HepG2 (cell line): ENCODE measurements around the gene CKAP2L. TPM values are rescaled to one million over a fixed set of nuclear protein-coding genes. Genes with fewer than 3 reads are reported as not detected.
A peak's percentile ranks its signal among the peaks of the same experiment; 100 is the strongest.

Experiments used
- ATF4 ChIP-seq, 2 experiments: fragments of 450-650 bp in 1 of 2; sonication (generic) in 1 of 2; formaldehyde crosslinking; IDR thresholded peaks; 2 replicates each; pipeline versions ENCODE4 v1.5.0 to v1.8.0; 2020 to 2022; ENCODE audit warnings: mild to moderate bottlenecking in 1 of 2, missing genetic modification reagents in 1 of 2
- DNMT3B ChIP-seq: conservative IDR thresholded peaks from 2 replicates; pipeline ENCODE4 v1.6.1; 2016; ENCODE audit warnings: missing biosample characterization, control low read depth
- EP300 ChIP-seq, 3 experiments: sonication (generic) in 1 of 3; formaldehyde crosslinking in 1 of 3; IDR thresholded peaks; 2 replicates each; pipeline versions ENCODE4 v1.5.1 to v1.6.1; 2011 to 2020; ENCODE audit warnings: low read depth in 2 of 3, low read length in 2 of 3, borderline replicate concordance in 1 of 3, improper control_type of control experiment in 1 of 3, mild to moderate bottlenecking in 1 of 3, missing genetic modification reagents in 1 of 3, moderate library complexity in 1 of 3
- GABPB1 ChIP-seq: IDR thresholded peaks from 2 replicates; pipeline ENCODE4 v1.6.1; 2016; ENCODE audit warnings: mild to moderate bottlenecking, missing genetic modification reagents, moderate library complexity, missing compliant biosample characterization
- MAFG ChIP-seq: sonication (generic); formaldehyde crosslinking; IDR thresholded peaks from 2 replicates; pipeline ENCODE4 v1.5.1; 2020; ENCODE audit warnings: mild to moderate bottlenecking, missing genetic modification reagents
- NR0B2 ChIP-seq: sonication (generic); formaldehyde crosslinking; IDR thresholded peaks from 2 replicates; pipeline ENCODE4 v1.4.0; 2020; ENCODE audit warnings: mild to moderate bottlenecking, missing genetic modification reagents
- NR1H2 ChIP-seq: sonication (generic); formaldehyde crosslinking; IDR thresholded peaks from 2 replicates; pipeline ENCODE4 v1.8.1; 2022; ENCODE audit warnings: low read depth, missing genetic modification reagents, borderline replicate concordance
- NR3C1 ChIP-seq: sonication (generic); formaldehyde crosslinking; IDR thresholded peaks from 2 replicates; pipeline ENCODE4 v1.4.0; 2020; ENCODE audit warnings: missing genetic modification reagents
- PCBP2 ChIP-seq: fragments of 200-400 bp; formaldehyde crosslinking; optimal IDR thresholded peaks from 2 replicates; pipeline ENCODE3; 2018; ENCODE audit warnings: low read length, low read depth; ENCODE audit not compliant: poor library complexity, severe bottlenecking
- POLR2A ChIP-seq, 2 experiments: IDR thresholded peaks; 2 replicates each; pipeline ENCODE4 v1.6.1; 2011; ENCODE audit warnings: low read depth in 2 of 2, low read length in 2 of 2, mild to moderate bottlenecking in 1 of 2, moderate library complexity in 1 of 2; ENCODE audit not compliant: insufficient read depth in 1 of 2
- PRMT3 ChIP-seq: sonication (generic); formaldehyde crosslinking; IDR thresholded peaks from 2 replicates; pipeline ENCODE4 v1.8.1; 2022; ENCODE audit warnings: low read depth, mild to moderate bottlenecking, moderate library complexity, missing genetic modification reagents, borderline replicate concordance
- RARA ChIP-seq: IDR thresholded peaks from 2 replicates; pipeline ENCODE4 v1.6.1; 2016; ENCODE audit warnings: missing genetic modification reagents, missing compliant biosample characterization
- RBFOX2 ChIP-seq: fragments of 200-400 bp; formaldehyde crosslinking; IDR thresholded peaks from 2 replicates; pipeline ENCODE4 v1.6.1; 2017; ENCODE audit warnings: low read depth, mild to moderate bottlenecking, low read length
- SAP130 ChIP-seq: IDR thresholded peaks from 2 replicates; pipeline ENCODE4 v1.6.1; 2016; ENCODE audit warnings: low read depth
- SNAPC4 ChIP-seq: sonication (generic); formaldehyde crosslinking; IDR thresholded peaks from 2 replicates; pipeline ENCODE4 v1.4.0; 2020; ENCODE audit warnings: mild to moderate bottlenecking, missing genetic modification reagents
- TIGD3 ChIP-seq: sonication (generic); formaldehyde crosslinking; IDR thresholded peaks from 2 replicates; pipeline ENCODE4 v1.5.1; 2020; ENCODE audit warnings: mild to moderate bottlenecking, missing genetic modification reagents, borderline replicate concordance
- ZKSCAN1 ChIP-seq: fragments of 150-350 bp; IDR thresholded peaks from 2 replicates; pipeline ENCODE4 v1.6.1; 2014; ENCODE audit warnings: low read length
- ZNF205 ChIP-seq: IDR thresholded peaks from 2 replicates; pipeline ENCODE4 v1.6.1; 2018; ENCODE audit warnings: missing biosample characterization, missing genetic modification reagents
- ZNF460 ChIP-seq: sonication (generic); formaldehyde crosslinking; IDR thresholded peaks from 2 replicates; pipeline ENCODE4 v1.5.1; 2020; ENCODE audit warnings: missing genetic modification reagents, mild to moderate bottlenecking, borderline replicate concordance
- ZNF639 ChIP-seq: conservative IDR thresholded peaks from 2 replicates; pipeline ENCODE4 v1.6.1; 2018; ENCODE audit warnings: missing genetic modification reagents
- polyA plus RNA-seq, 8 experiments: library from polyadenylated mRNA; depleted of rRNA in 3 of 8; stranded (reverse) in 7 of 8; unstranded in 1 of 8; fragments of >200 nt; fragmentation: Illumina TruSeq in 4 of 8; extraction: Trizol in 4 of 8; gene quantifications; 2 replicates each; pipeline versions ENCODE4 v1.2.1 to v1.2.3, GENCODE V29; 2011 to 2016; ENCODE audit warnings: low read depth in 4 of 8, missing spikeins in 1 of 8, mixed read lengths in 1 of 8; ENCODE audit not compliant: insufficient read depth in 1 of 8
- total RNA-seq, 5 experiments: library from RNA; depleted of rRNA; stranded (reverse); fragments of >200 nt; fragmentation: Illumina TruSeq; extraction: Trizol; gene quantifications; 2 replicates each; pipeline ENCODE4 v1.2.3, GENCODE V29; 2016; ENCODE audit warnings: low read depth in 1 of 5

The CKAP2L gene
- total and polyA plus RNA-seq, 2 of the 13 experiments (the other 11 are each of a cell fraction or from before 2014, with no cell fraction given), result 7.1 to 9.5 TPM

- TF ChIP-seq SNAPC4 (CRISPR knock-in tag), result no peak
- peak in 1 of 2 experiments; percentile 13; a peak in 1 of 4 replicates for TF ChIP-seq EP300 (IDR thresholded peaks at IDR 0.05; ENCODE audit: low read depth in 2 of 2, low read length in 2 of 2)
- TF ChIP-seq EP300 (CRISPR knock-in tag; IDR thresholded peaks at IDR 0.05; ENCODE audit: borderline replicate concordance), result no peak
- TF ChIP-seq ZKSCAN1, result no peak
- TF ChIP-seq RARA, result peak; percentile 60; the same call in 1 of the 2 replicates
- TF ChIP-seq DNMT3B, result no peak
- no peak for TF ChIP-seq RBFOX2
- TF ChIP-seq SAP130 (CRISPR knock-in tag), result 0 out of 2 replicates have a peak, but pooled peaks have one; percentile 20
- TF ChIP-seq PRMT3 (CRISPR knock-in tag), result no peak
- TF ChIP-seq NR3C1 (CRISPR knock-in tag), result no peak
- TF ChIP-seq MAFG, result no peak
- TF ChIP-seq TIGD3, result no peak
- TF ChIP-seq ZNF460 (CRISPR knock-in tag), result peak; percentile 50; the same call in 1 of the 2 replicates
- TF ChIP-seq NR1H2 (CRISPR knock-in tag), result no peak
- no peak for TF ChIP-seq POLR2A (IDR thresholded peaks at IDR 0.05; ENCODE audit: insufficient read depth in 1 of 2, low read depth in 2 of 2, low read length in 2 of 2)
- TF ChIP-seq ZNF205 (CRISPR knock-in tag), result no peak
- TF ChIP-seq GABPB1 (CRISPR knock-in tag), result no peak
- TF ChIP-seq ATF4 (CRISPR knock-in tag; IDR thresholded peaks at IDR 0.05), result no peak
- no peak for TF ChIP-seq PCBP2
- no peak for TF ChIP-seq ZNF639 (CRISPR knock-in tag)
- TF ChIP-seq NR0B2 (CRISPR knock-in tag), result no peak
Observed at GRCh38 chr2:112688086-112688880, 76.1 kb downstream of the CKAP2L start (continued).
